Testis (tissue), 3 donors: ENCODE results near the gene OR6F1. TPM values are rescaled to one million over a fixed set of nuclear protein-coding genes. Genes with fewer than 3 reads are reported as not detected.
"Not testable (repeated sequence)": the region's sequence is repeated elsewhere in the genome, so short reads cannot be mapped to it uniquely, and the experiment has no call there.

ENCODE experiments used
- DNase-seq: peaks from one replicate; pipeline ENCODE4 v3.0.0-alpha.2; 2019
- H3K27ac ChIP-seq, 2 donors: fragments of 200-600 bp; sonication (generic); one replicate each; pipeline ENCODE4 v1.5.1; 2019
- H3K27me3 ChIP-seq: fragments of 200-600 bp; sonication (generic); one replicate; pipeline ENCODE4 v1.5.1; 2019
- H3K36me3 ChIP-seq: fragments of 200-600 bp; sonication (generic); one replicate; pipeline ENCODE4 v1.5.1; 2017; ENCODE audit warnings: low read depth; ENCODE audit errors: missing control alignments
- H3K4me1 ChIP-seq: fragments of 200-600 bp; sonication (generic); one replicate; pipeline ENCODE4 v1.5.1; 2019
- H3K4me3 ChIP-seq, 2 donors: fragments of 200-600 bp; sonication (generic); one replicate each; pipeline ENCODE4 v1.5.1; 2017 to 2019
- H3K9me3 ChIP-seq: fragments of 200-600 bp; sonication (generic); one replicate; pipeline ENCODE4 v1.5.1; 2017
- CTCF ChIP-seq, 3 experiments: fragments of 450-650 bp in 2 of 3; fragments of 200-600 bp in 1 of 3; sonication (generic) in 1 of 3; IDR thresholded peaks; one replicate each; pipeline ENCODE4 v1.5.1; 2016 to 2019; ENCODE audit warnings: antibody characterized with exemption in 3 of 3, mild to moderate bottlenecking in 2 of 3, moderate library complexity in 1 of 3
- POLR2A ChIP-seq: fragments of 450-650 bp; IDR thresholded peaks from one replicate; pipeline ENCODE4 v1.6.1; 2017; ENCODE audit warnings: antibody characterized with exemption, mild to moderate bottlenecking, moderate library complexity
- WGBS, 2 donors: methylation state at CpG; one replicate each; pipeline ENCODE4 v1.1.5; 2018; 5-methylcytosine and 5-hydroxymethylcytosine counted together
- intact Hi-C: fragments of 100-400 bp; cut with DNase I; formaldehyde crosslinking; loops from one replicate; pipeline ENCODE4 v1.15.1; 2023; ENCODE audit warnings: low total_unique reads
- polyA plus RNA-seq: library from polyadenylated mRNA; stranded (reverse); fragments of 350-450 nt; fragmentation: Illumina TruSeq; extraction: RNeasy Lipid Tissue Mini Kit (QIAGEN cat#74804); gene quantifications from one replicate; pipeline ENCODE4 v1.2.3, GENCODE V29; 2014; ENCODE audit warnings: low read depth, low replicate concordance; ENCODE audit not compliant: insufficient read depth
- total RNA-seq, 2 donors: library from RNA; depleted of rRNA; stranded (reverse); fragments of >200 nt; gene quantifications; one replicate each; pipeline ENCODE4 v1.2.3, GENCODE V29; 2016

OR6F1 gene
- total and polyA plus RNA-seq, 3 donors from 2014 or later = 0.62 to 1.4 (median 0.94) TPM

DNA sequence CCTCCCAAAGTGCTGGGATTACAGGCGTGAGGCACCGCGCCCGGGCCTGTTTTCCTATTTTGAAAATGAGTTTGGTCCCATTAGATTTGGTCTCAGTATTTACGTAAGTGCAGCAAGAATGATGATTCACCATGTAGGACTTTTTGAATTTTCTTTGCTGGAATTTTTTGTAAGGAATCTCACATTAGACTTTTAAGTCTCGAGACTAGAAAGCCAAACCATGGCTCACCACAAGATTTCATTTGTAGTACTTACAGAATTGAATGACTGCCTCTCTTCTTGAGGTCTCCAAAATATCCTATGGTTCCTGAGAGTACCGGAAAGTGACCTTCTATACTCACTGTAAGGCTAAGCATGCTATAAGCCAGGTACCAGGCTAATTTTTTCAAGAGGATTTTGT lies 31.2 kb upstream of the OR6F1 start:
- intact Hi-C loops = no loop called here
- DNase-seq = no peak
- Histone ChIP-seq H3K36me3 (no peaks in the 10 kb centered on the region), H3K4me3 (no peak overlapping the region), H3K27ac (no peak overlapping the region), H3K4me1 (no peaks in the 10 kb centered on the region), H3K27me3 (no peaks in the 10 kb centered on the region), H3K9me3 (no peaks in the 10 kb centered on the region)
- TF ChIP-seq POLR2A = no peak
- no peak for TF ChIP-seq CTCF (IDR thresholded peaks at IDR 0.05)
- 83 to 91% methylated on average over 7 of the region's 7 CpGs for WGBS, 2 donors

GRCh38 chr1:247746391-247746935 lies 30.0 kb upstream of the OR6F1 start:
- Histone ChIP-seq H3K27ac (no peak overlapping the region), H3K4me3 (no peak overlapping the region), H3K27me3 (no peaks in the 10 kb centered on the region), H3K4me1 (no peaks in the 10 kb centered on the region), H3K9me3 (no peaks in the 10 kb centered on the region), H3K36me3 (no peaks in the 10 kb centered on the region)
- WGBS, 2 donors = 80 to 95% methylated on average over 3 of the region's 3 CpGs
- DNase-seq = no peak
- intact Hi-C loops = no loop called here
- TF ChIP-seq POLR2A (no peak), CTCF (IDR thresholded peaks at IDR 0.05) (no peak)

- H3K4me1 ChIP-seq, intact Hi-C loops, DNase-seq, H3K27ac ChIP-seq, H3K27me3 ChIP-seq, H3K9me3 ChIP-seq, H3K4me3 ChIP-seq, H3K36me3 ChIP-seq: not testable (repeated sequence)
- WGBS, 2 donors = 62 to 74% methylated on average over 3 of the region's 3 CpGs
These were observed 25.8 kb upstream of the OR6F1 start for GRCh38 chr1:247742215-247742760.

DNA sequence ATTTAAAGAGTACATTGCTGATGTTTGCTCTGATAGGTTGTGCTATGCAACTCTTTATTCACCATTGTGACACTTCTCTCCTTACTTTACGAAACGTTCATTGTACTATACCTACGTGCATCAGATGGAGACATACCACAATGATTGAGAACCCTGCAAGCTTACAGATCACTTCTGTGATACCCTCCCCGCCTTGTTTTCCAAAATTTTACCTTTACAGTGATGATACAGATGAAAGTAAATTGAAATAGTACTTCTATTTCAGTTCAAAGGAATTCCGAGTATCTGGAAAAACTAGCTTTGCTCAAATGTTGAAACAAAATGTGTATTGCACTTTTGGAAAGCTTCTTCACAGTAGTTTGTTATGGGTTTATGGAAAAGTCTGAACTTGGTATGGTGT lies 25.3 kb upstream of the OR6F1 start:
- H3K9me3 ChIP-seq = no peaks in the 10 kb centered on the region
- H3K4me3 ChIP-seq = no peak overlapping the region
- DNase-seq = no peak
- TF ChIP-seq CTCF (IDR thresholded peaks at IDR 0.05) (no peak), POLR2A (no peak)
- intact Hi-C loops = no loop called here
- 86% methylated on average over 5 of the region's 5 CpGs for WGBS, 2 donors
- no peaks in the 10 kb centered on the region for H3K27me3 ChIP-seq
- H3K27ac ChIP-seq = no peak overlapping the region
- no peaks in the 10 kb centered on the region for H3K4me1 ChIP-seq
- no peaks in the 10 kb centered on the region for H3K36me3 ChIP-seq

- DNase-seq = no peak
- 94 to 96% methylated on average over 2 of the region's 2 CpGs for whole genome bisulfite sequencing, 2 donors
- TF ChIP-seq POLR2A = no peak
- TF ChIP-seq CTCF (IDR thresholded peaks at IDR 0.05) = no peak
- H3K4me3 ChIP-seq = no peak overlapping the region
- no peaks in the 10 kb centered on the region for H3K27me3 ChIP-seq
- intact Hi-C loops = no loop called here
- no peaks in the 10 kb centered on the region for H3K36me3 ChIP-seq
- no peak overlapping the region for H3K27ac ChIP-seq
- no peaks in the 10 kb centered on the region for H3K4me1 ChIP-seq
- no peaks in the 10 kb centered on the region for H3K9me3 ChIP-seq
These were observed 24.3 kb upstream of the OR6F1 start for GRCh38 chr1:247740721-247741120.
